Islet precursor cell (in vitro differentiated cells): ENCODE measurements around the gene MAP3K4.

Experiments used
- DNase-seq: peaks from one replicate; pipeline ENCODE4 v3.0.0-alpha.2; 2018

The MAP3K4 gene

GRCh38 chr6:160991406-160992060 is at the start of gene MAP3K4:
Gene MAP3K4, plus strand, starts transcription at chr6:160991769. Its CDS starts 163 bp downstream, at chr6:160991932.
- peak; percentile 89 for DNase-seq

- no peak for DNase-seq
These were observed 47.6 kb upstream of the MAP3K4 start for GRCh38 chr6:160943997-160944396.

- no peak for DNase-seq
These were observed 45.9 kb upstream of the MAP3K4 start for GRCh38 chr6:160945516-160946177.

- no peak for DNase-seq
These were observed 42.0 kb upstream of the MAP3K4 start for GRCh38 chr6:160949531-160949930.

GRCh38 chr6:160950507-160950906 is 41.1 kb upstream of the MAP3K4 start:
- no peak for DNase-seq

GRCh38 chr6:160951187-160952030 is 40.2 kb upstream of the MAP3K4 start:
- DNase-seq = no peak

- DNase-seq = no peak
These were observed 38.8 kb upstream of the MAP3K4 start for GRCh38 chr6:160952633-160953281.

- DNase-seq = no peak
These were observed 35.9 kb upstream of the MAP3K4 start for GRCh38 chr6:160955508-160956295.

GRCh38 chr6:160956300-160957035 is 35.1 kb upstream of the MAP3K4 start:
- DNase-seq = no peak

GRCh38 chr6:160959726-160960435 is 31.7 kb upstream of the MAP3K4 start:
- no peak for DNase-seq

- no peak for DNase-seq
These were observed 30.7 kb upstream of the MAP3K4 start for GRCh38 chr6:160960839-160961238.

GRCh38 chr6:160962835-160963623 is 28.5 kb upstream of the MAP3K4 start:
- no peak for DNase-seq

- no peak for DNase-seq
These were observed 27.9 kb upstream of the MAP3K4 start for GRCh38 chr6:160963651-160964050.

GRCh38 chr6:160965893-160966292 is 25.7 kb upstream of the MAP3K4 start:
- no peak for DNase-seq

- no peak for DNase-seq
These were observed 24.9 kb upstream of the MAP3K4 start for GRCh38 chr6:160966493-160967229.

GRCh38 chr6:160967351-160967750 is 24.2 kb upstream of the MAP3K4 start:
- DNase-seq = no peak

GRCh38 chr6:160967833-160968232 is 23.7 kb upstream of the MAP3K4 start:
- DNase-seq = no peak

GRCh38 chr6:160971171-160971570 is 20.4 kb upstream of the MAP3K4 start:
- no peak for DNase-seq

GRCh38 chr6:160972111-160972510 is 19.5 kb upstream of the MAP3K4 start:
- DNase-seq = no peak
